A549 (cell line): ENCODE results near the gene UGT1A4. TPM values are rescaled to one million over a fixed set of nuclear protein-coding genes. Genes with fewer than 3 reads are reported as not detected.
A peak's percentile ranks its signal among the peaks of the same experiment; 100 is the strongest.

ENCODE experiments used
- ATAC-seq, 2 experiments: fragments of 200-7000 bp in 1 of 2; fragments of >200 bp in 1 of 2; cut with Nextera tagmentation in 1 of 2; cut with Tn5 transposase in 1 of 2; 3 replicates each; pipeline versions ENCODE4 v1.8.0 to v1.9.1; 2018 to 2020; ENCODE audit warnings: mild to moderate bottlenecking in 1 of 2, moderate library complexity in 1 of 2
- CTCF ChIA-PET: fragments of 300-600 bp; sonication (Branson Sonifier 250); formaldehyde crosslinking; extraction: SDS; loops from one replicate; lab custom pipeline; 2021; ENCODE audit warnings: antibody characterized with exemption, inconsistent platforms; lab: Yijun Ruan, JAX
- POLR2A ChIA-PET: fragments of 350-600 bp; formaldehyde crosslinking; extraction: SDS; loops from one replicate; lab custom pipeline; 2021; ENCODE audit warnings: antibody characterized with exemption, inconsistent platforms; lab: Yijun Ruan, JAX
- DNase-seq, 2 experiments: peaks; one replicate each; pipeline versions ENCODE4 v3.0.0 to v3.0.0-alpha.2; 2011 to 2016; ENCODE audit warnings: low read depth in 1 of 2, low spot score in 1 of 2
- FAIRE-seq: peaks from 2 replicates; lab custom pipeline; 2011; peaks lifted over from hg19 to GRCh38; lab: Jason Lieb, UNC
- H3K27ac ChIP-seq, 2 experiments: fragments of >200 bp; sonication (Bioruptor Twin); formaldehyde crosslinking; 3 replicates each; pipeline ENCODE4 v1.5.1; 2016 to 2017
- H3K4me1 ChIP-seq: fragments of >200 bp; sonication (Bioruptor Twin); formaldehyde crosslinking; 3 replicates; pipeline ENCODE4 v1.6.1; 2016
- H3K4me2 ChIP-seq: fragments of >200 bp; sonication (Bioruptor Twin); formaldehyde crosslinking; 3 replicates; pipeline ENCODE4 v1.6.1; 2016
- H3K4me3 ChIP-seq: fragments of >200 bp; sonication (Bioruptor Twin); formaldehyde crosslinking; 3 replicates; pipeline ENCODE4 v1.5.1; 2016
- H3K9me3 ChIP-seq: fragments of >200 bp; sonication (Bioruptor Twin); formaldehyde crosslinking; 3 replicates; pipeline ENCODE4 v1.6.1; 2016
- CBX8 ChIP-seq: fragments of 200-600 bp; sonication (generic); IDR thresholded peaks from 2 replicates; pipeline ENCODE4 v1.6.1; 2016
- CEBPB ChIP-seq, 2 experiments: fragments of >200 bp in 1 of 2; sonication (Bioruptor Twin) in 1 of 2; formaldehyde crosslinking in 1 of 2; IDR thresholded peaks; 2 replicates each; pipeline ENCODE4 v1.6.1; 2012 to 2016
- CHD2 ChIP-seq: fragments of 150-350 bp; IDR thresholded peaks from 2 replicates; pipeline ENCODE4 v1.6.1; 2014; ENCODE audit warnings: low read length; ENCODE audit not compliant: partially characterized antibody
- CHD4 ChIP-seq: fragments of 200-600 bp; sonication (generic); IDR thresholded peaks from 2 replicates; pipeline ENCODE4 v1.6.1; 2016; ENCODE audit warnings: antibody characterized with exemption, mild to moderate bottlenecking, borderline replicate concordance
- CTCF ChIP-seq: fragments of >200 bp; sonication (Bioruptor Twin); formaldehyde crosslinking; IDR thresholded peaks from 3 replicates; pipeline ENCODE4 v1.5.1; 2016
- E2F6 ChIP-seq: IDR thresholded peaks from 2 replicates; pipeline ENCODE4 v1.6.1; 2012; ENCODE audit warnings: low read depth, borderline replicate concordance
- EHF ChIP-seq: fragments of 250-450 bp; sonication (Bioruptor Pico); IDR thresholded peaks from 2 replicates; pipeline ENCODE4 v1.5.0; 2020; ENCODE audit warnings: mild to moderate bottlenecking
- EP300 ChIP-seq, 2 experiments: fragments of >200 bp; sonication (Bioruptor Twin); formaldehyde crosslinking; IDR thresholded peaks; 2 replicates in 1 of 2; 3 replicates in 1 of 2; pipeline ENCODE4 v1.6.1; 2016 to 2017
- HES2 ChIP-seq: fragments of >200 bp; sonication (Bioruptor Twin); formaldehyde crosslinking; IDR thresholded peaks from 2 replicates; pipeline ENCODE4 v1.6.1; 2016
- JUN ChIP-seq, 2 experiments: fragments of >200 bp; sonication (Bioruptor Twin); formaldehyde crosslinking; IDR thresholded peaks; 2 replicates in 1 of 2; 3 replicates in 1 of 2; pipeline ENCODE4 v1.6.1; 2016 to 2017
- MAFK ChIP-seq: fragments of 450-650 bp; IDR thresholded peaks from 2 replicates; pipeline ENCODE4 v1.6.1; 2014; ENCODE audit not compliant: partially characterized antibody
- MYC ChIP-seq: IDR thresholded peaks from 2 replicates; pipeline ENCODE4 v1.6.1; 2012; ENCODE audit warnings: mild to moderate bottlenecking, inconsistent platforms, low read length, improper control_type of control experiment, borderline replicate concordance
- PHF8 ChIP-seq: fragments of 200-600 bp; sonication (generic); IDR thresholded peaks from 2 replicates; pipeline ENCODE4 v1.6.1; 2016; ENCODE audit warnings: low read depth, mild to moderate bottlenecking, antibody characterized with exemption, moderate library complexity, borderline replicate concordance
- RAD21 ChIP-seq, 2 experiments: fragments of >200 bp in 1 of 2; sonication (Bioruptor Twin) in 1 of 2; formaldehyde crosslinking in 1 of 2; IDR thresholded peaks in 1 of 2; conservative IDR thresholded peaks in 1 of 2; 2 replicates in 1 of 2; 3 replicates in 1 of 2; pipeline ENCODE4 v1.6.1; 2012 to 2018; ENCODE audit warnings: inconsistent platforms in 1 of 2
- RFX5 ChIP-seq: fragments of 450-650 bp; IDR thresholded peaks from 2 replicates; pipeline ENCODE4 v1.7.1; 2014; ENCODE audit warnings: antibody characterized with exemption, mild to moderate bottlenecking, moderate library complexity
- TP53 ChIP-seq: fragments of 250-450 bp; sonication (Bioruptor Pico); IDR thresholded peaks from 2 replicates; pipeline ENCODE4 v1.5.0; 2021; ENCODE audit warnings: mild to moderate bottlenecking, moderate library complexity
- ZFP36 ChIP-seq: fragments of 450-650 bp; IDR thresholded peaks from 2 replicates; pipeline ENCODE4 v1.6.1; 2014; ENCODE audit warnings: borderline replicate concordance; ENCODE audit not compliant: partially characterized antibody
- ZNF302 ChIP-seq: fragments of 250-450 bp; sonication (Bioruptor Pico); IDR thresholded peaks from 2 replicates; pipeline ENCODE4 v1.9.0; 2021; ENCODE audit warnings: inconsistent platforms, mild to moderate bottlenecking, moderate library complexity
- WGBS: methylation state at CpG from one replicate; pipeline ENCODE4 v1.1.6; 2017; ENCODE audit errors: missing lambda C conversion rate; 5-methylcytosine and 5-hydroxymethylcytosine counted together
- polyA plus RNA-seq, 4 experiments: library from polyadenylated mRNA; depleted of rRNA in 3 of 4; stranded (reverse); fragments of >200 nt; fragmentation: RNase III in 1 of 4; extraction: RNeasy Plus Mini Kit Qiagen cat#74134 plus additional on column Dnase treatment in 1 of 4; gene quantifications; 2 replicates in 3 of 4; 3 replicates in 1 of 4; pipeline ENCODE4 v1.2.3, GENCODE V29; 2011 to 2017

UGT1A4 gene
- polyA plus RNA-seq, 2 of the 4 experiments (the other 2 are of a cell fraction): 0.13 to 0.14 TPM

GRCh38 chr2:233803292-233803911, 84.9 kb downstream of the UGT1A4 start:
- H3K9me3 ChIP-seq: no peaks in the 10 kb centered on the region
- ChIA-PET CTCF (interaction anchor here (1.3 kb wide), 1 partner anchor 8 kb away, joined by 4 read pairs; no protein-coding TSS in a partner anchor), POLR2A (no interaction called here)
- 72% methylated on average over 2 of the region's 2 CpGs for WGBS
- DNase-seq (no peak), ATAC-seq (no peak), FAIRE-seq (no peak)
- no peak for TF ChIP-seq PHF8
- no peak for TF ChIP-seq HES2
- TF ChIP-seq CEBPB (IDR thresholded peaks at IDR 0.05): no peak
- no peak for TF ChIP-seq ZNF302
- no peak for TF ChIP-seq EHF (CRISPR knock-in tag)
- TF ChIP-seq RFX5: no peak
- no peak for TF ChIP-seq CBX8
- TF ChIP-seq MYC: no peak
- no peak for TF ChIP-seq MAFK
- TF ChIP-seq ZFP36: no peak
- peaks cover 8% of the 10 kb centered on the region for H3K4me1 ChIP-seq
- H3K4me3 ChIP-seq: no peak overlapping the region
- H3K27ac ChIP-seq: peak overlapping the region in 1 of 2 experiments; percentile 65; a peak in 3 of 6 replicates
- H3K4me2 ChIP-seq: no peak overlapping the region

GRCh38 chr2:233803994-233804393, 85.5 kb downstream of the UGT1A4 start:
- POLR2A ChIA-PET: no interaction called here
- no peak for TF ChIP-seq CHD2
- TF ChIP-seq, all 56 proteins: peak for 0
- CTCF ChIA-PET: interaction anchor here (1.3 kb wide), 1 partner anchor 9 kb away, joined by 4 read pairs; no protein-coding TSS in a partner anchor

GRCh38 chr2:233807215-233807865, 88.8 kb downstream of the UGT1A4 start:
- no peak for ATAC-seq

More at GRCh38 chr2:233803994-233804393, 85.5 kb downstream of the UGT1A4 start:
- DNase-seq (no peak), FAIRE-seq (no peak), ATAC-seq (no peak)
- peak overlapping the region in 1 of 2 experiments; percentile 57; a peak in 1 of 6 replicates for H3K27ac ChIP-seq
- peaks cover 8% of the 10 kb centered on the region for H3K4me1 ChIP-seq
- no peaks in the 10 kb centered on the region for H3K9me3 ChIP-seq
- H3K4me3 ChIP-seq: no peak overlapping the region
- no peak overlapping the region for H3K4me2 ChIP-seq
- WGBS: 69% methylated on average over 8 of the region's 8 CpGs

More at GRCh38 chr2:233807215-233807865, 88.8 kb downstream of the UGT1A4 start:
- FAIRE-seq (no peak), DNase-seq (no peak)
- Histone ChIP-seq H3K4me2 (no peak overlapping the region), H3K4me3 (no peak overlapping the region), H3K4me1 (peaks cover 1% of the 10 kb centered on the region; the same call in 2 of the 3 replicates), H3K27ac (peak overlapping the region in 1 of 2 experiments; percentile 56; a peak in 2 of 6 replicates), H3K9me3 (no peaks in the 10 kb centered on the region)
- ChIA-PET CTCF (no interaction called here), POLR2A (no interaction called here)
- WGBS: 84% methylated on average over 9 of the region's 12 CpGs
- TF ChIP-seq CHD4: no peak
- no peak for TF ChIP-seq EP300 (IDR thresholded peaks at IDR 0.05)
- TF ChIP-seq E2F6: no peak
- TF ChIP-seq TP53 (CRISPR knock-in tag): no peak
- no peak for TF ChIP-seq CTCF
- TF ChIP-seq CHD2: no peak
- 0 out of 5 replicates have a peak, but pooled peaks of 1 of the 2 experiments have one; percentile 4 for TF ChIP-seq RAD21 (conservative IDR thresholded peaks at IDR 0.05 in 1 of 2, IDR thresholded peaks at IDR 0.05 in 1 of 2)
- no peak for TF ChIP-seq JUN (IDR thresholded peaks at IDR 0.05)
